GM19452 (cell line): ENCODE measurements around the gene MRPL20.

Source experiments
- ATAC-seq: cut with Tn5 transposase; IDR thresholded peaks from one replicate; pipeline ENCODE4 v1.9.1; 2021; ENCODE audit not compliant: unreplicated experiment

MRPL20 gene

GRCh38 chr1:1366699-1367066 lies 40.4 kb downstream of the MRPL20 start:
- no peak for ATAC-seq

GRCh38 chr1:1365875-1366698 lies 41.0 kb downstream of the MRPL20 start:
- ATAC-seq = no peak

- no peak for ATAC-seq
Measured at GRCh38 chr1:1364266-1364665, 42.8 kb downstream of the MRPL20 start.

GRCh38 chr1:1361982-1362423 lies 45.1 kb downstream of the MRPL20 start:
- no peak for ATAC-seq

GRCh38 chr1:1361233-1361981 lies 45.7 kb downstream of the MRPL20 start:
- no peak for ATAC-seq

- ATAC-seq = no peak
Measured at GRCh38 chr1:1360506-1361169, 46.5 kb downstream of the MRPL20 start.

GRCh38 chr1:1359664-1360468 lies 47.2 kb downstream of the MRPL20 start:
- ATAC-seq = no peak

GRCh38 chr1:1359308-1359663 lies 47.8 kb downstream of the MRPL20 start:
- ATAC-seq = no peak

GRCh38 chr1:1358433-1359271 lies 48.4 kb downstream of the MRPL20 start, which contains the start of gene MXRA8:
Gene MXRA8, minus strand, starts transcription at chr1:1358555. Its CDS starts 51 bp downstream, at chr1:1358504.
- no peak for ATAC-seq

GRCh38 chr1:1357871-1358432 lies 49.1 kb downstream of the MRPL20 start:
- ATAC-seq = no peak

GRCh38 chr1:1356796-1357401 lies 50.2 kb downstream of the MRPL20 start:
- ATAC-seq = no peak

- ATAC-seq = no peak
Measured at GRCh38 chr1:1356166-1356795, 50.8 kb downstream of the MRPL20 start.

- ATAC-seq = no peak
Measured at GRCh38 chr1:1355416-1355815, 51.7 kb downstream of the MRPL20 start.

- no peak for ATAC-seq
Measured at GRCh38 chr1:1354271-1355247, 52.5 kb downstream of the MRPL20 start.

- no peak for ATAC-seq
Measured at GRCh38 chr1:1353389-1354151, 53.5 kb downstream of the MRPL20 start.

- ATAC-seq = no peak
Measured at GRCh38 chr1:1352786-1353388, 54.2 kb downstream of the MRPL20 start.
